Stimulated activated CD4-positive, alpha-beta T cell treated with anti-CD3 and anti-CD28 coated beads, Interleukin-15, amount 100 ng/mL, for 24 hours (primary cell): ENCODE measurements around the gene CDCP2.
"Not testable (repeated sequence)": the region's sequence is repeated elsewhere in the genome, so short reads cannot be mapped to it uniquely, and the experiment has no call there.

Experiments
- DNase-seq: peaks from one replicate; pipeline ENCODE4 v3.0.0-alpha.2; 2020

CDCP2 gene

GRCh38 chr1:54167422-54168139, 14.8 kb upstream of the CDCP2 start:
- DNase-seq: no peak

- not testable (repeated sequence) for DNase-seq
Observed at GRCh38 chr1:54166357-54166756, 13.6 kb upstream of the CDCP2 start.

DNA sequence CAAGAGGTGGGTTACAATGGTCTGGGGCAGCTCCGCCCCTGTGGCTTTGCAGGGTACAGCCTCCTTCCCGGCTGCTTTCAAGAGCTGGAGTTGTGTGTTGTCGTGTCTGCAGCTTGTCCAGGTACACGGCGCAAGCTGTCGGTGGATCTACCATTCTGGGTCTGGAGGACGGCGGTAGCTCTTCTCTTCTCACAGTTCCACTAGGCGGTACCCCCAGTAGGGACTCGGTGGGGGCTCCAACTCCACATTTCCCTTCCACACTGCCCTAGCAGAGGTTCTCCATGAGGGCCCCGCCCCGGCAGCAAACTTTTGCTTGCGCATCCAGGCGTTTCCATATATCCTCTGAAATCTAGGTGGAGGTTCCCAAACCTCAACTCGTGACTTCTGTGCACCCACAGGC, 12.3 kb upstream of the CDCP2 start:
- no peak for DNase-seq

- DNase-seq: no peak
Observed at GRCh38 chr1:54163573-54163972, 10.8 kb upstream of the CDCP2 start.

- DNase-seq: no peak
Observed at GRCh38 chr1:54163051-54163450, 10.3 kb upstream of the CDCP2 start.

DNA sequence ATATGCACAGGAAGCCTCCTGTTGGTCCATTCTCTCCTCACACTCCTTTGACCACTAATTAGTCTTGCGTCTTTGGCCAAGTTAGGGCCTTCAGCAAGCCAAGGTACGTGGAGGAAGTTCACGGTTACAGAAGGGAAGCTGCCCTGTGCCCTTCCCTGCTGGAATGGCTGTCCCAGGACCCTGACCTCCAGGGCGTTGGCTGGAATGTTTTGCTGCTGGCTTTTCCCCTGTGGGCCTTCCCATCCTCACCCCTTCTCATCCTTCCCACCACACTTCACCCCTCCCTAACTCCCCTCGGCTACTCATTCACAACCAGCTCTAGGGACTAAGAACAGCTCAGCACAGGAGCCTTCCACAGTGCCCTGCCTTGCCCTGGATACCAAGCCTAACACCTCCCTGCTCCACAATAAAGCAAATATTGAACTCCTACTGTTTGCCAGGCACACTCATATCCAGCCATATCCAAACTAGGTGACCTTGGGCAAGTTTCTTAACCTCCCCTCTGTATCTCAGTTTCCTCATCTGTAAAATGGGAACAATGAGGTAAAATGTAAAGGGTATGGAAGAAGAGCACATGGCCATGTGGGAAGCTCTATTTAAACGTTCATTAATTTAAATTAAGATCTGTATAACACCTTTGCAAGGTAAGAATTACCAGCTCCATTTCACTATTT, 8.8 kb upstream of the CDCP2 start:
- no peak for DNase-seq

GRCh38 chr1:54160351-54160750, 7.6 kb upstream of the CDCP2 start:
- no peak for DNase-seq

DNA sequence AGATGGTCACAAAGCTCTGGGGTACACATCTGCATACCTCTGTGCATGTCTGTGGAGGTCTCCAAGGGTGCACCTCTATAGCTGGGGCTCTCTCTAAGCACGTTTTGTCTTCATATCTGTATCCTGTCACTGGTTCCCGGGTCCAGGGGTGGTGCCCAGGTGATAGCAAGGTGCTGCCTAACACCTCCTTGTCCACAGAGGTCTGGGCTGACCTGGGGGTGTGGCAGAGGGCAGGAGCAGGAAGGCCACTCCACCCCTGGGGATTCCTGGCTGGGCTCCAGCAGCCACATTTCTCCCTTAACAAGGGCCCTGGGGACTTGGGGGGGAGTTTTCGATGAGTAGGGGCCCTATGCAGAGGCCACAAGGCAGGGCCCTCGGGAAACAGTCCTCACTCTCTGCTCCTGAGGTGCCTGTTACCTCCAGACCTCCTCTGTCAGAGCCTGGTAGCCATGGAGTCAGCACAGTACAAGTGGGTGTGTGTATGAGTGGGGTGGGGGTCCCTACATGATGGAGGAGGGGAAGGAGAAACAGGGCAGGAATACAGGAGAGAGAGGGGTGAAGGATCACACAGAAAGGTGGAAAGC, 7.0 kb upstream of the CDCP2 start:
- DNase-seq: no peak

DNA sequence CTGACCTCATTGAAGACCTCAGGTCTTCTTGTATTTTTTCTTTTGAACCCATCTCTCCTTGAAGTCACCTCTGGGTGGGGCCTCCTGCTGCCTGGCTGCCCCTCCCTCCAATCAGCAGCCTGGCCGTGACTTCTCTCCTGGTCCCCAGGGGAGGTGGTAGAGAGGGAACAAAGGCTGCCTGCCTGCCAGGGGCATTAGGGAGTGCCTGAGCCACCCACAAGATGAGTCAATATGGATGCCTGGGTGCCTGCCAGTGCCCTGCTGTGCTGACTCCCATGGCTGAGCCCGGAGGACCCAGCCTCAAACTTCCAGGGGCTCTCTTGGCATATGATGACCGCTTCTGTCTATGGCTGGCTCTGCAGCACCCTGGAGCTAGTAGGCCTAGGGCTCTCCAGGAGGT, 5.3 kb upstream of the CDCP2 start:
- no peak for DNase-seq

DNA sequence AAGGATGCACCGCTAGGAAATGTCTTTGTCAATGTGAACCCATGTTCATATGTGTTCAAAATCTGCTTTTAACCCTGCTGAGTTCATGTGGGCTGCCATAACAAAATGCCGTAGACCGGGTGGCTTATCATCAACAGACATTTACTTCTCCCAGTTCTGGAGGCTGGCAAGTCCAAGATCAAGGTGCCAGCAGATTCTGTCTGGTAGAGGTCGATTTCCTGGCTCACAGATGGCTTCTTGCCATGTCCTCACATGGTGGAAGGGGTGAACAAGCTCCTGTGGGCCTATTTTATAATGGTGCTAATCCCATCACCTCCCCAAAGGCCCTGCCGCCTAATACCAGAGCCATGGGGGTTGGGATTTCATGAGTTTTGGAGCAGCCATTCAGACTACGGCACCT, 4.6 kb upstream of the CDCP2 start:
- no peak for DNase-seq

- no peak for DNase-seq
Observed at GRCh38 chr1:54156986-54157385, 4.2 kb upstream of the CDCP2 start.

DNA sequence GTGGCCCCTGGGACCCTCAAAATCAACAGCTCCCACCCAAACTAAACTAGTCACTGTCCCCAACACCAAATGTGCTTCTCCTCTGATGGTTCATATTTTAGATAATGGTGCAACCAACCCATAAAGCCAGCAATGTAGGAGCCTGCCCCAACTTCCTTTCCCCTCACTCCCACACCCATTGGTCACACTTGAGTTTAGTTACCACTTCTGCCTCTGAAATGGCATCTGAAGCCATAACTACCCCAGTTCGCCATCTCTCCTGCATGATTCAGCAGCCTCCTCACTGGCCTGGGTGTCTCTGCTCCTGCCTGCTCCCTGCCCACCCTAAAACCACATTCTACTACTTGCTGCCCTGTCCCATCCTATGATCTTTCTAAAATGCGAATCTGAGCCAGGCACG, 3.4 kb upstream of the CDCP2 start:
- DNase-seq: no peak

DNA sequence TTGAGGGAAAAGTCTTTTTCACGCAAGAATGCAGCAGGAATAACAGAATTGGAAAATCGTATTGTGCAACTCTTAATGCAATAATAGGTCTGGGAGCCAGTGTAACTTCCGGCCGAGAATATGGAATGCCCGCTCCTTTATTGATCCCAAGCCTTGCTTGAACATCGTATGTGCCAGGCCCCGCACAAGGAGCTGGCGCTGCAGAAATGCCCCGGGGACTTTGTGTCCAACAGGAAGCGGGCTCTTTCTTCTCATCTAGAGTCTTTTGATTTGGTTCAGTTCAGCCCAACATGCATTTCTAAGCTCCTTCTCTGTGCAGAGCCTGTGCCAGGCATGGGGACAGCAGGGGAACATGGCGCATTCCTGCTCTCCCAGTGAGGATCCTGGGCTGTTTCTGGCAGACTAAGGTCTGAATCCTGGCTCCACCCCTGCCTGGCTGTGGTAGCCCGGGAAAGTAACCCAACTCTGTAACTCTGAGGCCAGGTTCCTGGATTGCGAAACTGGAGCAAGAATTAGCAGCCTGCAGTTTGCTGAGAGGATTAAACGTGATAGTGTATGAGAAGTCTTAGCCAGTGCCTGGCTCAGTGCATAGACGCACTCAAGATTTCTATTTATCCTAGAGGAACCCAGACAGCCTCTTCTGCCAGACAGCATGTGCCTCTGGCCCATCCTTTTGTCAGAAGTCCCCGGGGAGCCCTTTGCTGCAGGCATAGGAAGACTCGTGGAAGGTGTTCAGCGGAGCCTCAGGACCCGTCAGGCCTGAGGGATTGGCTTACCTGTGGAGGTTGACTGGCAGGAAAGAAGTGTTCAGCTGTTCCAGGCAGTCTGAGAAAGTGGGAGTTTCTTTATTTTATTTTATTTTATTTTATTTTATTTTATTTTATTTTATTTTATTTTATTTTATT, 987 bp upstream of the CDCP2 start:
- no peak for DNase-seq

GRCh38 chr1:54151013-54151412, 1.8 kb downstream of the CDCP2 start:
- no peak for DNase-seq

DNA sequence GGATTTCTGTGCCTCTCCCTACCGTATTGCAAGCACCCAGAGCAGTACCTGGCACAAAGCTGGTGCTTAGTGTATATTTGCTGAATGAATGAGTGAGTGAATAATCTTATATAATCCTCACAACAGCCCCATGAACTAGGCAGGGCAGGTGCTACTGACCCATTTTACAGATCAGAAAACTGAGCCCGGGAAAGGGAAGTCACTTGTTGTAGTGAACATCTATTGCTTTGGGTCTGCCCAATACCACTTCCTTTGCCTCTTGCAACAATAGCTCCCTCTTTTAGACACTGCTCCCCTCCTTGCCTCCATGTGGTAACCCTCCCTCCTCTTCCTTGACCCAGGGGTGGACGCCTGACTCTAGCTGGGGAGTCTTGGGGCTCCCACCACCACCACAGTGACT, 3.1 kb downstream of the CDCP2 start:
- no peak for DNase-seq

DNA sequence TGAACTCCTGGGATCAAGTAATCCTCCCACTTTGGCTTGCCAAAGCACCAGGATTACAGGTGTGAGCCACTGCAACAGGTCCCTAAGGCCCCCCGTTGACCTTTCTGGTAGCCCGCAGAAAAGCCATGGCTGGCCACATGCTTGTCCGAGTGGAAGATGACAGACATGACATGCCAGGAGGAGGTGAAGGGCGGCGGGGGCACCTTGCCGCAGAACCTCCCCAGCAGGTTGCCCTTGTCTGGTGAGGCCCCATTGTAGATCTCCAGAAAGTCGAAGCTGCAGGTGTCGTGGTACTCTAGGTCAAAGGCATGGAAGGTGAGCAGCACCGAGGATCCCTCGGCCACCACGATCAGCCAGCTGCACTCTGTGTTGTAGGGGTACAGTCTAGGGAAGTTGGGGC, 8.4 kb downstream of the CDCP2 start:
- DNase-seq: no peak

GRCh38 chr1:54142146-54142900, 10.5 kb downstream of the CDCP2 start:
- DNase-seq: no peak

- DNase-seq: no peak
Observed at GRCh38 chr1:54139711-54140110, 13.1 kb downstream of the CDCP2 start.

DNA sequence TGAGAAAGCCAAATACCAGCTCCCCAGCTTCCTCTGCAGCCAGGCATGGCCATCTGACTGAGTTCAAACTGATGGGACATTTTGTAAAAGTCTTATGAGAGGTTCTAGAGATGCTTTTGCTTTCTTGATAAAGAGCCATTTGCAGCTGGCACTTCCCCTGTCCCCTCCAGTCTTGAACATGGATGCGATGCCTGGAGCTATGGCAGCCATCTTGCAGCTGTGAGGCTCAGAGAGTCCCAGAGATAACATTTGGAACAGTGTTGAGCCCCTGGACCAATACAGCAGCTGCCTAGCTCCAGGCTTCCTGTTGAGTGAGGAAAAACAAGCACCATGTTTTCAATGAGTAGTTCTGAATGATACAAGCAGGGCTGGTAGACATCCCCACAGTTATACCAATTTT, 13.8 kb downstream of the CDCP2 start:
- DNase-seq: no peak

GRCh38 chr1:54137534-54138061, 15.2 kb downstream of the CDCP2 start:
- DNase-seq: no peak

DNA sequence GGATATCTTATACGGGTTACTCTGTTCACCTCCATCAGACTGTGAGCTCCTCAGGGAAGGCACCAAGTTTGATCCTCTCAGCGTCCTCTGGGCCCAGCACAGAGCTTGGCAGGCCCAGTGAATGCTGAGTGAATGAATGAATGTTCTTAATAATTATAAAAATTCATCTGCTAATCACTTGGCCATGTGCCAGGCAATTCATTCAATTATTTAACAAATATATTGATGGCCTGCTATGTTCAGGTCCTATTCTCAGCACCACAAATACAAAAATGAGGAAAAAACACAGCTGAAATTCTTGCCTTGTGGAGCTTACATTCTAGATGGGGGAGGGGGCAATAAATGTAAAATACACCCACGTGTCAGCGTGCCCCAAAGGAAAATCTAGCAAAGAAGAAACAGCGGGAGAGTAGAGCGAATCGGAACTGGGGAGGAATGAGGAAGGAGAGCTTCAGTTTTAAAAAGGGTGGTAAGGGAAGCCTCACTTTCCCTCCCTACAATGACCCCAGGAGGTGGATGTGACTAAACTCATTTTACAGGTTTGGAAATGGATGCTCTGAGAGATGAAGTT, 15.8 kb downstream of the CDCP2 start:
- no peak for DNase-seq
